ENCODE results near the gene EYA2.

Gene EYA2

GRCh38 chr20:46903256-46903655 is 8.6 kb downstream of the EYA2 start:
- Histone ChIP-seq H3K4me3 (ENCODE audit: low read length in 2 of 2) (no peak overlapping the region), H3K4me1 (ENCODE audit: control insufficient read depth in 2 of 2, insufficient read depth in 1 of 2, low read depth in 1 of 2, low read length in 2 of 2) (peaks cover 0 to 2% of the 10 kb centered on the region in 2 donors), H2BK15ac (ENCODE audit: low read length) (no peak overlapping the region), H3K9me3 (replicated peaks in 1 of 2; ENCODE audit: control insufficient read depth in 2 of 2, insufficient read depth in 1 of 2, low read depth in 1 of 2, low read length in 2 of 2) (no peaks in the 10 kb centered on the region), H3K4ac (ENCODE audit: low read length) (no peak overlapping the region), H3K79me1 (ENCODE audit: low read depth, low read length) (no peaks in the 10 kb centered on the region), H3K27me3 (ENCODE audit: control insufficient read depth in 3 of 3, insufficient read depth in 3 of 3, low read depth in 1 of 3, low read length in 3 of 3) (peaks cover 0 to 48% (median 0%) of the 10 kb centered on the region in 3 experiments), H3K18ac (ENCODE audit: low read length) (peak overlapping the region; percentile 63), H3K14ac (ENCODE audit: low read length) (no peak overlapping the region), H4K91ac (ENCODE audit: low read depth, low read length, poor library complexity) (no peak overlapping the region), H3K9ac (ENCODE audit: low read depth, low read length, poor library complexity) (no peak overlapping the region), H4K8ac (ENCODE audit: low read depth, low read length) (no peak overlapping the region), H3K4me2 (ENCODE audit: insufficient read depth, low read length, poor library complexity, severe bottlenecking) (no peak overlapping the region), H3K27ac (replicated peaks; ENCODE audit: low read length) (no peak overlapping the region), H2BK120ac (ENCODE audit: low read depth, low read length) (no peak overlapping the region), H3K36me3 (replicated peaks in 1 of 2; ENCODE audit: control insufficient read depth in 2 of 2, insufficient read depth in 2 of 2, low read length in 2 of 2) (no peaks in the 10 kb centered on the region), H2AK5ac (ENCODE audit: low read depth, low read length) (no peak overlapping the region), H2BK5ac (ENCODE audit: low read length) (no peak overlapping the region), H2AFZ (ENCODE audit: low read length) (no peak overlapping the region), H2BK12ac (ENCODE audit: low read length) (no peak overlapping the region), H3K23ac (ENCODE audit: low read depth, low read length, poor library complexity) (no peak overlapping the region)
- no CpG with 5 or more reads among the region's 9 CpGs for WGBS, 2 donors (ENCODE audit: extremely low coverage in 2 of 2, insufficient read length in 2 of 2, insufficient replicate concordance in 1 of 2)
- no peak for DNase-seq (ENCODE audit: low spot score)

DNA sequence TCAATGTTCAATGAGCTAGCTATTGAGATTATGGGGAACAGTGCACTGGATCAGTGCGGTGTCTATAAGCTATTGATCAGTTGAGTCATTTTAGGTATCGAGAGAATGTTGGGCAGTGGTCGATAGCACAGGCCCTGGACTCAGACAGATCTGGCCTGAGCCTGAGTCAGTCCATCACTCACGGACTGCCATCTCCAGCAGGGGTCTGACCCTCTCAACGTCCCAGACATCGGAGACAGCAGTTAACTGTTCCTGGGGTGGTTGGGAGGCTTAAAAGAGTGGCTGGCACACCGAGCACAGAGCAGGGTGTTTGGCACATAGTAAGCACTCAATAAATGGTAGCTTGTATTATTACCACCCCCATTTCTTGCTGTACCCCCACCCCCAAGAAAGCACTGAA is 9.3 kb downstream of the EYA2 start:
- no peak overlapping the region for H4K8ac ChIP-seq (ENCODE audit: low read depth, low read length)
- H3K4me3 ChIP-seq (ENCODE audit: low read length in 2 of 2), result no peak overlapping the region
- H3K4ac ChIP-seq (ENCODE audit: low read length), result no peak overlapping the region
- H2BK5ac ChIP-seq (ENCODE audit: low read length), result no peak overlapping the region
- H3K14ac ChIP-seq (ENCODE audit: low read length), result no peak overlapping the region
- no CpG with 5 or more reads among the region's 7 CpGs for WGBS, 2 donors (ENCODE audit: extremely low coverage in 2 of 2, insufficient read length in 2 of 2, insufficient replicate concordance in 1 of 2)
- no peak for DNase-seq (ENCODE audit: low spot score)
- H3K9ac ChIP-seq (ENCODE audit: low read depth, low read length, poor library complexity), result no peak overlapping the region
- H2AFZ ChIP-seq (ENCODE audit: low read length), result no peak overlapping the region
- no peak overlapping the region for H3K4me2 ChIP-seq (ENCODE audit: insufficient read depth, low read length, poor library complexity, severe bottlenecking)
- no peak overlapping the region for H3K23ac ChIP-seq (ENCODE audit: low read depth, low read length, poor library complexity)
- no peaks in the 10 kb centered on the region for H3K36me3 ChIP-seq (replicated peaks in 1 of 2; ENCODE audit: control insufficient read depth in 2 of 2, insufficient read depth in 2 of 2, low read length in 2 of 2)
- H3K27me3 ChIP-seq (ENCODE audit: control insufficient read depth in 3 of 3, insufficient read depth in 3 of 3, low read depth in 1 of 3, low read length in 3 of 3), result peaks cover 0 to 41% (median 0%) of the 10 kb centered on the region in 3 experiments
- no peak overlapping the region for H2AK5ac ChIP-seq (ENCODE audit: low read depth, low read length)
- no peak overlapping the region for H3K18ac ChIP-seq (ENCODE audit: low read length)
- no peak overlapping the region for H3K27ac ChIP-seq (replicated peaks; ENCODE audit: low read length)
- no peak overlapping the region for H4K91ac ChIP-seq (ENCODE audit: low read depth, low read length, poor library complexity)
- no peak overlapping the region for H2BK15ac ChIP-seq (ENCODE audit: low read length)
- no peaks in the 10 kb centered on the region for H3K9me3 ChIP-seq (replicated peaks in 1 of 2; ENCODE audit: control insufficient read depth in 2 of 2, insufficient read depth in 1 of 2, low read depth in 1 of 2, low read length in 2 of 2)
- H2BK120ac ChIP-seq (ENCODE audit: low read depth, low read length), result no peak overlapping the region
- H3K4me1 ChIP-seq (ENCODE audit: control insufficient read depth in 2 of 2, insufficient read depth in 1 of 2, low read depth in 1 of 2, low read length in 2 of 2), result peaks cover 0 to 2% of the 10 kb centered on the region in 2 donors
- no peaks in the 10 kb centered on the region for H3K79me1 ChIP-seq (ENCODE audit: low read depth, low read length)
- H2BK12ac ChIP-seq (ENCODE audit: low read length), result no peak overlapping the region

- no CpG with 5 or more reads among the region's 5 CpGs for WGBS, 2 donors (ENCODE audit: extremely low coverage in 2 of 2, insufficient read length in 2 of 2, insufficient replicate concordance in 1 of 2)
- H2BK120ac ChIP-seq (ENCODE audit: low read depth, low read length), result no peak overlapping the region
Observed at GRCh38 chr20:46905364-46906125, 10.9 kb downstream of the EYA2 start.

DNA sequence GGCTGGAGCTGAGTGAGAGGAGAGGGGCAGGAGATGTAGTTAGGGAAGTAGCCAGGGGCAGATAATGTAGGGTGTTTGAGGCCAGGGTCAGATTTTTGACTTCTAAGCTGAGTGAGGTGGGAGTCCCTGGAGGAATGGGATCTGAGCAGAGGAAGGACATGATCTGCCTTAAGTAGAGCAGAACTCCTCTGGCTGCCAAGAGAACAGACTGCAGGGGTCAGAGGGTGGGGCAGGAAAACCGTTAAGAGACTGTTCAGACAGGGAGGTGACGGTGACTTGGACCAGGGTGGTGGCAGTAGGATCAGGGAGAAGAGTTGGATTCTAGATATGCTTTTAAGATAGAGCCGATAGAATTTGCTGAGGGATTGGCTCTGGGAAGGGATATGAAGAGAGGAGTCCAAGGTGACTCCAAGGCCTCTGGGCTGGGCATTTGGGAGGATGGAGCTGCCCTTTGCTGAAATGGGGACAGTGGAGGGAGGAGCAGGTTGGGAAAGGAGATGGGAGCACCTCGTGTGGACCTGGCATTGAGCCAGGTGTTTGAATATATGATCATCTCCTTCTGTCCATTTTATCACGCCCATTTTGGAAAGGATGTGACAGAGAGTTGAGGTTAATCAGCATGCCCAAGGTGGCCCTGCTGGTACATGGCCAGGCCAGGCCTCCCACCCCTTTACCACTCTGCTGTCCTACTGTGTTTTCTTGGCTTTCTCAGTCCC is 18.8 kb downstream of the EYA2 start:
- Histone ChIP-seq H3K14ac (ENCODE audit: low read length) (no peak overlapping the region), H3K4me1 (ENCODE audit: control insufficient read depth in 2 of 2, insufficient read depth in 1 of 2, low read depth in 1 of 2, low read length in 2 of 2) (no peaks in the 10 kb centered on the region), H4K91ac (ENCODE audit: low read depth, low read length, poor library complexity) (no peak overlapping the region), H3K4ac (ENCODE audit: low read length) (no peak overlapping the region), H3K4me3 (ENCODE audit: low read length in 2 of 2) (no peak overlapping the region), H3K36me3 (replicated peaks in 1 of 2; ENCODE audit: control insufficient read depth in 2 of 2, insufficient read depth in 2 of 2, low read length in 2 of 2) (no peaks in the 10 kb centered on the region), H2BK5ac (ENCODE audit: low read length) (no peak overlapping the region), H2AK5ac (ENCODE audit: low read depth, low read length) (no peak overlapping the region), H3K27me3 (ENCODE audit: control insufficient read depth in 3 of 3, insufficient read depth in 3 of 3, low read depth in 1 of 3, low read length in 3 of 3) (no peaks in the 10 kb centered on the region), H2BK12ac (ENCODE audit: low read length) (no peak overlapping the region), H3K27ac (replicated peaks; ENCODE audit: low read length) (no peak overlapping the region), H3K9ac (ENCODE audit: low read depth, low read length, poor library complexity) (no peak overlapping the region), H3K9me3 (replicated peaks in 1 of 2; ENCODE audit: control insufficient read depth in 2 of 2, insufficient read depth in 1 of 2, low read depth in 1 of 2, low read length in 2 of 2) (no peaks in the 10 kb centered on the region), H3K18ac (ENCODE audit: low read length) (no peak overlapping the region), H3K4me2 (ENCODE audit: insufficient read depth, low read length, poor library complexity, severe bottlenecking) (no peak overlapping the region), H2BK15ac (ENCODE audit: low read length) (no peak overlapping the region), H4K8ac (ENCODE audit: low read depth, low read length) (no peak overlapping the region), H2BK120ac (ENCODE audit: low read depth, low read length) (no peak overlapping the region), H2AFZ (ENCODE audit: low read length) (no peak overlapping the region), H3K23ac (ENCODE audit: low read depth, low read length, poor library complexity) (no peak overlapping the region), H3K79me1 (ENCODE audit: low read depth, low read length) (no peaks in the 10 kb centered on the region)
- DNase-seq (ENCODE audit: low spot score), result no peak
- WGBS, 2 donors (ENCODE audit: extremely low coverage in 2 of 2, insufficient read length in 2 of 2, insufficient replicate concordance in 1 of 2), result no CpG with 5 or more reads among the region's 5 CpGs

More at GRCh38 chr20:46905364-46906125, 10.9 kb downstream of the EYA2 start:
- Histone ChIP-seq H3K9ac (ENCODE audit: low read depth, low read length, poor library complexity) (no peak overlapping the region), H3K36me3 (replicated peaks in 1 of 2; ENCODE audit: control insufficient read depth in 2 of 2, insufficient read depth in 2 of 2, low read length in 2 of 2) (no peaks in the 10 kb centered on the region), H3K18ac (ENCODE audit: low read length) (no peak overlapping the region), H4K8ac (ENCODE audit: low read depth, low read length) (no peak overlapping the region), H2AK5ac (ENCODE audit: low read depth, low read length) (no peak overlapping the region), H2BK5ac (ENCODE audit: low read length) (no peak overlapping the region), H2BK15ac (ENCODE audit: low read length) (no peak overlapping the region), H2BK12ac (ENCODE audit: low read length) (no peak overlapping the region), H3K14ac (ENCODE audit: low read length) (no peak overlapping the region), H3K4me1 (ENCODE audit: control insufficient read depth in 2 of 2, insufficient read depth in 1 of 2, low read depth in 1 of 2, low read length in 2 of 2) (peaks cover 0 to 2% of the 10 kb centered on the region in 2 donors), H3K4ac (ENCODE audit: low read length) (no peak overlapping the region), H3K27me3 (ENCODE audit: control insufficient read depth in 3 of 3, insufficient read depth in 3 of 3, low read depth in 1 of 3, low read length in 3 of 3) (peaks cover 0 to 26% (median 0%) of the 10 kb centered on the region in 3 experiments), H3K4me3 (ENCODE audit: low read length in 2 of 2) (no peak overlapping the region), H3K79me1 (ENCODE audit: low read depth, low read length) (no peaks in the 10 kb centered on the region), H3K9me3 (replicated peaks in 1 of 2; ENCODE audit: control insufficient read depth in 2 of 2, insufficient read depth in 1 of 2, low read depth in 1 of 2, low read length in 2 of 2) (no peaks in the 10 kb centered on the region), H3K4me2 (ENCODE audit: insufficient read depth, low read length, poor library complexity, severe bottlenecking) (no peak overlapping the region), H3K27ac (replicated peaks; ENCODE audit: low read length) (no peak overlapping the region), H2AFZ (ENCODE audit: low read length) (no peak overlapping the region), H3K23ac (ENCODE audit: low read depth, low read length, poor library complexity) (no peak overlapping the region), H4K91ac (ENCODE audit: low read depth, low read length, poor library complexity) (no peak overlapping the region)
- DNase-seq (ENCODE audit: low spot score), result no peak

All from neuronal stem cell (in vitro differentiated cells).